ENCODE data around the gene SORL1. TPM values are rescaled to one million over a fixed set of nuclear protein-coding genes. Genes with fewer than 3 reads are reported as not detected.

The SORL1 gene
- total and polyA plus RNA-seq, 9 of the 15 experiments (the other 6 are each of a cell fraction or from before 2014, with no cell fraction given): 0.01 to 0.66 TPM; not detected in 7

GRCh38 chr11:121488641-121489040 is 36.5 kb downstream of the SORL1 start:
- no peaks in the 10 kb centered on the region for H3K4me1 ChIP-seq (replicated peaks in 1 of 2; ENCODE audit: control insufficient read depth in 2 of 2, insufficient read depth in 2 of 2, low read length in 2 of 2)
- FAIRE-seq (no peak), ATAC-seq (no peak), DNase-seq (ENCODE audit: extremely low read depth in 1 of 4, low spot score in 3 of 4) (no peak)
- H3K9ac ChIP-seq (ENCODE audit: insufficient read depth in 1 of 2, low read depth in 2 of 2, low read length in 2 of 2): no peak overlapping the region
- no peaks in the 10 kb centered on the region for H3K79me2 ChIP-seq (ENCODE audit: control insufficient read depth, insufficient read depth, low read length)
- no peaks in the 10 kb centered on the region for H3K36me3 ChIP-seq (ENCODE audit: control insufficient read depth, insufficient read depth, low read length)
- no peak overlapping the region for H3K4me2 ChIP-seq (ENCODE audit: insufficient read depth, low read length)
- ChIA-PET POLR2A (no interaction called here), CTCF (ENCODE audit: low intra/inter-chr PET ratio) (no interaction called here)
- TF ChIP-seq ELK1 (CRISPR knock-in tag; IDR thresholded peaks at IDR 0.05) (no peak), ZNF274 (IDR thresholded peaks at IDR 0.05; ENCODE audit: borderline replicate concordance, low read depth, low read length) (no peak), YBX1 (IDR thresholded peaks at IDR 0.05) (no peak), ZNF311 (CRISPR knock-in tag; IDR thresholded peaks at IDR 0.05) (no peak), ZFP30 (CRISPR knock-in tag; IDR thresholded peaks at IDR 0.05; ENCODE audit: borderline replicate concordance) (no peak), CHD4 (IDR thresholded peaks at IDR 0.05; ENCODE audit: insufficient read depth, insufficient replicate concordance, low read depth, low read length, poor library complexity, severe bottlenecking) (no peak), CREM (IDR thresholded peaks at IDR 0.05; ENCODE audit: low read depth) (no peak), CREBBP (IDR thresholded peaks at IDR 0.05; ENCODE audit: low read depth, low read length) (no peak), ZNF583 (CRISPR knock-in tag; IDR thresholded peaks at IDR 0.05) (no peak), BRD4 (IDR thresholded peaks at IDR 0.05) (no peak)
- TF ChIP-seq, protein P1, sequence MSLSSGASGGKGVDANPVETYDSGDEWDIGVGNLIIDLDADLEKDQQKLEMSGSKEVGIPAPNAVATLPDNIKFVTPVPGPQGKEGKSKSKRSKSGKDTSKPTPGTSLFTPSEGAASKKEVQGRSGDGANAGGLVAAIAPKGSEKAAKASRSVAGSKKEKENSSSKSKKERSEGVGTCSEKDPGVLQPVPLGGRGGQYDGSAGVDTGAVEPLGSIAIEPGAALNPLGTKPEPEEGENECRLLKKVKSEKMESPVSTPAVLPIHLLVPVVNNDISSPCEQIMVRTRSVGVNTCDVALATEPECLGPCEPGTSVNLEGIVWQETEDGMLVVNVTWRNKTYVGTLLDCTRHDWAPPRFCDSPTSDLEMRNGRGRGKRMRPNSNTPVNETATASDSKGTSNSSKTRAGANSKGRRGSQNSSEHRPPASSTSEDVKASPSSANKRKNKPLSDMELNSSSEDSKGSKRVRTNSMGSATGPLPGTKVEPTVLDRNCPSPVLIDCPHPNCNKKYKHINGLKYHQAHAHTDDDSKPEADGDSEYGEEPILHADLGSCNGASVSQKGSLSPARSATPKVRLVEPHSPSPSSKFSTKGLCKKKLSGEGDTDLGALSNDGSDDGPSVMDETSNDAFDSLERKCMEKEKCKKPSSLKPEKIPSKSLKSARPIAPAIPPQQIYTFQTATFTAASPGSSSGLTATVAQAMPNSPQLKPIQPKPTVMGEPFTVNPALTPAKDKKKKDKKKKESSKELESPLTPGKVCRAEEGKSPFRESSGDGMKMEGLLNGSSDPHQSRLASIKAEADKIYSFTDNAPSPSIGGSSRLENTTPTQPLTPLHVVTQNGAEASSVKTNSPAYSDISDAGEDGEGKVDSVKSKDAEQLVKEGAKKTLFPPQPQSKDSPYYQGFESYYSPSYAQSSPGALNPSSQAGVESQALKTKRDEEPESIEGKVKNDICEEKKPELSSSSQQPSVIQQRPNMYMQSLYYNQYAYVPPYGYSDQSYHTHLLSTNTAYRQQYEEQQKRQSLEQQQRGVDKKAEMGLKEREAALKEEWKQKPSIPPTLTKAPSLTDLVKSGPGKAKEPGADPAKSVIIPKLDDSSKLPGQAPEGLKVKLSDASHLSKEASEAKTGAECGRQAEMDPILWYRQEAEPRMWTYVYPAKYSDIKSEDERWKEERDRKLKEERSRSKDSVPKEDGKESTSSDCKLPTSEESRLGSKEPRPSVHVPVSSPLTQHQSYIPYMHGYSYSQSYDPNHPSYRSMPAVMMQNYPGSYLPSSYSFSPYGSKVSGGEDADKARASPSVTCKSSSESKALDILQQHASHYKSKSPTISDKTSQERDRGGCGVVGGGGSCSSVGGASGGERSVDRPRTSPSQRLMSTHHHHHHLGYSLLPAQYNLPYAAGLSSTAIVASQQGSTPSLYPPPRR (CRISPR knock-in tag; IDR thresholded peaks at IDR 0.05; ENCODE audit: borderline replicate concordance): no peak
- no peaks in the 10 kb centered on the region for H4K20me1 ChIP-seq (replicated peaks; ENCODE audit: control insufficient read depth, insufficient read depth, low read length)
- H3K9me3 ChIP-seq (replicated peaks; ENCODE audit: control insufficient read depth, insufficient read depth, low read depth, low read length): no peaks in the 10 kb centered on the region
- no peak overlapping the region for H3K27ac ChIP-seq (ENCODE audit: extremely low read depth, low read depth, low read length)
- WGBS (ENCODE audit: insufficient coverage, low coverage, missing lambda C conversion rate): 0% methylated on average over 6 of the region's 6 CpGs
- in situ Hi-C loops (cut with MboI): no loop called here
- H2AFZ ChIP-seq (ENCODE audit: low read depth, low read length): no peak overlapping the region
- no TSS peak for BruUV-seq (replicated peaks)
- peaks cover 0 to 4% of the 10 kb centered on the region in 2 experiments; a peak in 1 of 5 replicates for H3K27me3 ChIP-seq (ENCODE audit: control insufficient read depth in 2 of 2, insufficient read depth in 2 of 2, low read length in 2 of 2)
- no peak overlapping the region for H3K4me3 ChIP-seq
- H3K9me1 ChIP-seq (ENCODE audit: control insufficient read depth, insufficient read depth, low read length): no peaks in the 10 kb centered on the region
- intact Hi-C loops (cut with micrococcal nuclease): no loop called here
